DND-41 (cell line): Measurements from ENCODE around the gene OXT.

Experiments
- ATAC-seq: fragments of 200-7000 bp; cut with Tn5 transposase; 3 replicates; pipeline ENCODE4 v1.9.1; 2021; ENCODE audit warnings: low read depth; ENCODE audit not compliant: insufficient read depth
- DNase-seq: peaks from one replicate; pipeline ENCODE4 v3.0.0-alpha.2; 2020
- H2AFZ ChIP-seq: 2 replicates; pipeline ENCODE4 v1.6.0; 2012; ENCODE audit warnings: low read depth, low read length
- H3K27ac ChIP-seq: 2 replicates; pipeline ENCODE4 v1.5.1; 2012; ENCODE audit warnings: low read length, inconsistent platforms
- H3K27me3 ChIP-seq: fragments of 200-600 bp; sonication (generic); 2 replicates; pipeline ENCODE4 v1.6.0; 2012; ENCODE audit warnings: low read length, mild to moderate bottlenecking, inconsistent platforms; ENCODE audit not compliant: insufficient read depth, poor library complexity
- H3K36me3 ChIP-seq: 2 replicates; pipeline ENCODE4 v1.5.1; 2012; ENCODE audit warnings: low read length, inconsistent platforms; ENCODE audit not compliant: insufficient read depth
- H3K4me1 ChIP-seq: 2 replicates; pipeline ENCODE4 v1.5.1; 2012; ENCODE audit warnings: mild to moderate bottlenecking, low read length; ENCODE audit not compliant: insufficient read depth
- H3K4me2 ChIP-seq: 2 replicates; pipeline ENCODE4 v1.6.0; 2012; ENCODE audit warnings: mild to moderate bottlenecking, moderate library complexity, low read length, inconsistent platforms; ENCODE audit not compliant: insufficient read depth
- H3K4me3 ChIP-seq, 2 experiments: fragments of 200-600 bp in 1 of 2; shearing (Covaris generic) in 1 of 2; 2 replicates each; pipeline ENCODE4 v1.5.1; 2012 to 2016; ENCODE audit warnings: inconsistent platforms in 2 of 2, low read length in 2 of 2, mild to moderate bottlenecking in 2 of 2, low read depth in 1 of 2, moderate library complexity in 1 of 2
- H3K79me2 ChIP-seq: 2 replicates; pipeline ENCODE4 v1.6.0; 2012; ENCODE audit warnings: low read length, inconsistent platforms; ENCODE audit not compliant: insufficient read depth
- H3K9ac ChIP-seq: 2 replicates; pipeline ENCODE4 v1.6.0; 2012; ENCODE audit warnings: low read depth, mild to moderate bottlenecking, inconsistent platforms, low read length, moderate library complexity
- H3K9me3 ChIP-seq: 2 replicates; pipeline ENCODE4 v1.5.1; 2012; ENCODE audit warnings: low read length, moderate library complexity, mild to moderate bottlenecking, inconsistent platforms; ENCODE audit not compliant: insufficient read depth, severe bottlenecking
- H4K20me1 ChIP-seq: 2 replicates; pipeline ENCODE4 v1.6.0; 2012; ENCODE audit warnings: low read length; ENCODE audit not compliant: insufficient read depth
- CTCF ChIP-seq: IDR thresholded peaks from 2 replicates; pipeline ENCODE4 v1.5.1; 2012; ENCODE audit warnings: borderline replicate concordance, low read length, moderate library complexity, mild to moderate bottlenecking; ENCODE audit not compliant: poor library complexity, severe bottlenecking; ENCODE audit errors: extremely low read depth
- EZH2 ChIP-seq: IDR thresholded peaks from 3 replicates; pipeline ENCODE4 v1.6.1; 2012; ENCODE audit warnings: borderline replicate concordance, low read depth, mild to moderate bottlenecking, moderate library complexity, low read length, inconsistent platforms; ENCODE audit not compliant: severe bottlenecking

Gene OXT

GRCh38 chr20:3105256-3106137, 34.1 kb downstream of the OXT start:
- no peak overlapping the region for H3K27ac ChIP-seq
- peaks cover 13% of the 10 kb centered on the region for H3K36me3 ChIP-seq
- no peaks in the 10 kb centered on the region for H3K79me2 ChIP-seq
- no peak overlapping the region for H3K4me3 ChIP-seq
- no peak for ATAC-seq
- H3K27me3 ChIP-seq, result no peaks in the 10 kb centered on the region
- H3K4me1 ChIP-seq, result no peaks in the 10 kb centered on the region
- TF ChIP-seq EZH2 (no peak), CTCF (no peak)
- DNase-seq, result no peak
- no peak overlapping the region for H3K9ac ChIP-seq
- H2AFZ ChIP-seq, result no peak overlapping the region
- H4K20me1 ChIP-seq, result no peaks in the 10 kb centered on the region
- no peaks in the 10 kb centered on the region for H3K9me3 ChIP-seq
- no peak overlapping the region for H3K4me2 ChIP-seq

GRCh38 chr20:3106185-3106584, 34.8 kb downstream of the OXT start:
- Histone ChIP-seq H3K27me3 (no peaks in the 10 kb centered on the region), H3K4me2 (no peak overlapping the region), H3K4me3 (no peak overlapping the region), H3K79me2 (no peaks in the 10 kb centered on the region), H2AFZ (no peak overlapping the region), H4K20me1 (no peaks in the 10 kb centered on the region), H3K9me3 (no peaks in the 10 kb centered on the region), H3K36me3 (peaks cover 13% of the 10 kb centered on the region), H3K9ac (no peak overlapping the region), H3K27ac (no peak overlapping the region), H3K4me1 (no peaks in the 10 kb centered on the region)
- DNase-seq (no peak), ATAC-seq (no peak)
- TF ChIP-seq EZH2, result no peak
- TF ChIP-seq CTCF, result no peak

GRCh38 chr20:3106658-3107463, 35.4 kb downstream of the OXT start:
- TF ChIP-seq CTCF (no peak), EZH2 (no peak)
- H3K9ac ChIP-seq, result no peak overlapping the region
- no peaks in the 10 kb centered on the region for H3K79me2 ChIP-seq
- no peak for DNase-seq
- 0 out of 2 replicates have a peak, but pooled peaks cover 5% of the 10 kb centered on the region for H4K20me1 ChIP-seq
- no peak overlapping the region for H3K4me3 ChIP-seq
- H3K27ac ChIP-seq, result no peak overlapping the region
- H3K4me2 ChIP-seq, result no peak overlapping the region
- H2AFZ ChIP-seq, result no peak overlapping the region
- H3K4me1 ChIP-seq, result no peaks in the 10 kb centered on the region
- H3K9me3 ChIP-seq, result no peaks in the 10 kb centered on the region
- ATAC-seq, result no peak
- peaks cover 13% of the 10 kb centered on the region for H3K36me3 ChIP-seq
- H3K27me3 ChIP-seq, result no peaks in the 10 kb centered on the region
